H9 (cell line): ENCODE data around the gene IGF2BP2. TPM values are rescaled to one million over a fixed set of nuclear protein-coding genes. Genes with fewer than 3 reads are reported as not detected.

ENCODE experiments used
- DNase-seq: peaks from one replicate; pipeline ENCODE4 v3.0.0-alpha.2; 2017
- H2AFZ ChIP-seq: one replicate; pipeline ENCODE4 v1.6.1; 2013; ENCODE audit warnings: mild to moderate bottlenecking, low read length, control low read depth, moderate library complexity
- H2AK5ac ChIP-seq: 2 replicates; pipeline ENCODE4 v1.6.1; 2013; ENCODE audit warnings: low read length, control low read depth, mixed read lengths; ENCODE audit not compliant: insufficient read length
- H2BK120ac ChIP-seq: one replicate; pipeline ENCODE4 v1.6.1; 2013; ENCODE audit warnings: low read depth, mild to moderate bottlenecking, low read length, control low read depth, inconsistent platforms; ENCODE audit not compliant: poor library complexity, severe bottlenecking
- H2BK12ac ChIP-seq: 2 replicates; pipeline ENCODE4 v1.6.1; 2013; ENCODE audit warnings: low read length, control low read depth, mixed read lengths, low read depth; ENCODE audit not compliant: insufficient read length
- H2BK15ac ChIP-seq: 2 replicates; pipeline ENCODE4 v1.6.1; 2013; ENCODE audit warnings: low read depth, low read length, control low read depth
- H2BK20ac ChIP-seq: one replicate; pipeline ENCODE4 v1.6.1; 2013; ENCODE audit warnings: low read depth, mild to moderate bottlenecking, low read length, control low read depth, inconsistent platforms; ENCODE audit not compliant: poor library complexity, severe bottlenecking
- H2BK5ac ChIP-seq: 2 replicates; pipeline ENCODE4 v1.6.1; 2013; ENCODE audit warnings: low read length, control low read depth, mixed read lengths; ENCODE audit not compliant: insufficient read length
- H3K14ac ChIP-seq: 2 replicates; pipeline ENCODE4 v1.6.1; 2013; ENCODE audit warnings: low read length, control low read depth; ENCODE audit not compliant: insufficient read depth
- H3K18ac ChIP-seq: 2 replicates; pipeline ENCODE4 v1.6.1; 2013; ENCODE audit warnings: low read depth, mild to moderate bottlenecking, mixed read lengths, low read length, control low read depth; ENCODE audit not compliant: insufficient read length
- H3K23ac ChIP-seq: 2 replicates; pipeline ENCODE4 v1.6.1; 2013; ENCODE audit warnings: low read length, control low read depth, mixed read lengths, low read depth; ENCODE audit not compliant: insufficient read length
- H3K23me2 ChIP-seq: 2 replicates; pipeline ENCODE4 v1.6.1; 2013; ENCODE audit warnings: low read depth, mild to moderate bottlenecking, mixed read lengths, low read length, control low read depth; ENCODE audit not compliant: insufficient read length, poor library complexity, severe bottlenecking
- H3K27ac ChIP-seq: 2 replicates; pipeline ENCODE4 v1.5.1; 2013; ENCODE audit warnings: low read length, control low read depth, mixed read lengths, low read depth; ENCODE audit not compliant: insufficient read length
- H3K27me3 ChIP-seq: 2 replicates; pipeline ENCODE4 v1.6.1; 2013; ENCODE audit warnings: low read length, control low read depth, inconsistent platforms; ENCODE audit not compliant: insufficient read depth
- H3K4ac ChIP-seq: 2 replicates; pipeline ENCODE4 v1.6.1; 2013; ENCODE audit warnings: low read depth, mild to moderate bottlenecking, control low read depth, inconsistent platforms, low read length, moderate library complexity
- H3K4me1 ChIP-seq: 2 replicates; pipeline ENCODE4 v1.6.1; 2013; ENCODE audit warnings: low read length, control low read depth, inconsistent platforms; ENCODE audit not compliant: insufficient read depth
- H3K4me2 ChIP-seq: 2 replicates; pipeline ENCODE4 v1.6.1; 2013; ENCODE audit warnings: low read length, control low read depth, mixed read lengths; ENCODE audit not compliant: insufficient read length, insufficient read depth
- H3K56ac ChIP-seq: 2 replicates; pipeline ENCODE4 v1.6.1; 2013; ENCODE audit warnings: low read depth, mild to moderate bottlenecking, mixed read lengths, low read length, control low read depth; ENCODE audit not compliant: insufficient read length
- H3K79me1 ChIP-seq: 2 replicates; pipeline ENCODE4 v1.6.1; 2013; ENCODE audit warnings: low read depth, mild to moderate bottlenecking, moderate library complexity, low read length, control low read depth, inconsistent platforms; ENCODE audit not compliant: insufficient read depth, poor library complexity, severe bottlenecking
- H3K79me2 ChIP-seq: 2 replicates; pipeline ENCODE4 v1.6.1; 2013; ENCODE audit warnings: low read length, control low read depth, inconsistent platforms; ENCODE audit not compliant: insufficient read depth
- H3K9ac ChIP-seq: 2 replicates; pipeline ENCODE4 v1.6.1; 2013; ENCODE audit warnings: low read length, control low read depth, mixed read lengths; ENCODE audit not compliant: insufficient read length; ENCODE audit errors: extremely low read depth
- H3K9me3 ChIP-seq: one replicate; pipeline ENCODE4 v1.6.1; 2013; ENCODE audit warnings: low read depth, low read length, inconsistent platforms; ENCODE audit not compliant: control insufficient read depth
- H3T11ph ChIP-seq: one replicate; pipeline ENCODE4 v1.6.1; 2013; ENCODE audit warnings: mild to moderate bottlenecking, low read length, control low read depth, inconsistent platforms
- H4K20me1 ChIP-seq: one replicate; pipeline ENCODE4 v1.6.1; 2013; ENCODE audit not compliant: control insufficient read depth, insufficient read length, insufficient read depth
- H4K5ac ChIP-seq: 2 replicates; pipeline ENCODE4 v1.6.1; 2013; ENCODE audit warnings: low read depth, mild to moderate bottlenecking, mixed read lengths, low read length, control low read depth; ENCODE audit not compliant: insufficient read length
- H4K8ac ChIP-seq: replicated peaks from 2 replicates; pipeline ENCODE4 v1.6.1; 2013; ENCODE audit warnings: low read length, control low read depth, mixed read lengths, low read depth; ENCODE audit not compliant: insufficient read length
- H4K91ac ChIP-seq: 2 replicates; pipeline ENCODE4 v1.6.1; 2013; ENCODE audit warnings: low read depth, mild to moderate bottlenecking, moderate library complexity, mixed read lengths, low read length, control low read depth; ENCODE audit not compliant: insufficient read length
- H3K27ac Mint-ChIP-seq, 3 experiments: 2 replicates in 2 of 3; 3 replicates in 1 of 3; pipeline ENCODE4 v1.8.0; 2020 to 2021; ENCODE audit warnings: mixed read lengths in 3 of 3, mild to moderate bottlenecking in 1 of 3, moderate library complexity in 1 of 3
- H3K27me3 Mint-ChIP-seq: 2 replicates; pipeline ENCODE4 v1.8.0; 2021; ENCODE audit warnings: low read depth, mild to moderate bottlenecking, moderate library complexity, mixed read lengths
- H3K36me3 Mint-ChIP-seq, 3 experiments: 2 replicates in 2 of 3; 3 replicates in 1 of 3; pipeline ENCODE4 v1.8.0; 2020 to 2021; ENCODE audit warnings: low read depth in 3 of 3, mixed read lengths in 3 of 3; ENCODE audit not compliant: insufficient read depth in 1 of 3
- H3K4me1 Mint-ChIP-seq, 2 experiments: 2 replicates each; pipeline ENCODE4 v1.8.0; 2020; ENCODE audit warnings: mixed read lengths in 2 of 2
- H3K4me3 Mint-ChIP-seq, 2 experiments: 2 replicates in 1 of 2; 3 replicates in 1 of 2; pipeline ENCODE4 v1.8.0; 2020 to 2021; ENCODE audit warnings: mild to moderate bottlenecking in 2 of 2, mixed read lengths in 2 of 2, moderate library complexity in 1 of 2
- H3K9me3 Mint-ChIP-seq, 2 experiments: 2 replicates in 1 of 2; 3 replicates in 1 of 2; pipeline ENCODE4 v1.8.0; 2020; ENCODE audit warnings: mild to moderate bottlenecking in 2 of 2, mixed read lengths in 2 of 2, moderate library complexity in 1 of 2
- WGBS: extraction: QIAGEN DNeasy Blood & Tissue Kit; methylation state at CpG from one replicate; pipeline ENCODE4 v1.1.7; 2013; ENCODE audit warnings: missing lambda C conversion rate, low lambda C conversion rate, mixed read lengths; ENCODE audit not compliant: insufficient read length; ENCODE audit errors: extremely low coverage; 5-methylcytosine and 5-hydroxymethylcytosine counted together
- total RNA-seq: library from RNA; stranded (reverse); gene quantifications from 2 replicates; pipeline ENCODE4 v1.2.1, GENCODE V29; 2021
- TF ChIP-seq, protein P1 (sequence below): fragments of 200-600 bp; sonication (generic); conservative IDR thresholded peaks from 3 replicates; pipeline ENCODE4 v1.8.0; 2021; ENCODE audit warnings: antibody characterized with exemption, mild to moderate bottlenecking

IGF2BP2 gene
- total RNA-seq, 1 experiment from 2014 or later = 130 TPM

DNA sequence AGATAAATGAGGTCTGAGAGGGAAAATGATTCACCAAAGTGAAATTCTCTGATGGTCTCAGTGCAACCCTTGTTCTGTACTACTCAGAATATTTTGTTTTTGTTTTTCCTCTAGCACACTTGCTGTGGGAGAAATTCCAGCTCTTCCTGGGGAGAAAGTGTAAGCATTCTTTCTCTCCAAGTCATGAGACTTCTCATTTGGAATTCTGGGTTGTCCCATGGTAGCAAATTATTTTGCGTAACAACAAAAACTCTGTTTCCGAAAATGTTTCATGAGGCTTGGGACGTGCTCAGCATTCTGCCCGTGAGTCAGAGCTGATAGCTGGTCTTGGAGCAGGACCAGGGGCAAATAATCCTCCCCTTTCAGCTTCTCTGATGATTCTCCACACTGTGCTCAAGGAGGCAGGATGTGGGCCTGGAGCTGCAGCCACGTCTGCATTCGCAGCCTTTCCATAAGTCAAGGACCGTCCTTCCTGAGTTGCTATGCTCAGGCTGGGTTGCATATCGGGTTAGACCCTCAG, 168.5 kb downstream of the IGF2BP2 start:
- Histone ChIP-seq H3K27ac (no peak overlapping the region), H2BK15ac (no peak overlapping the region), H3K79me2 (no peaks in the 10 kb centered on the region), H3K9me3 (no peaks in the 10 kb centered on the region), H4K20me1 (no peaks in the 10 kb centered on the region), H3K56ac (no peak overlapping the region), H2BK20ac (no peak overlapping the region), H3K4ac (no peak overlapping the region), H3K4me2 (no peak overlapping the region), H3K79me1 (no peaks in the 10 kb centered on the region), H3K14ac (no peak overlapping the region), H3K4me1 (no peaks in the 10 kb centered on the region), H4K91ac (no peak overlapping the region), H3K27me3 (no peaks in the 10 kb centered on the region), H3K23me2 (no peaks in the 10 kb centered on the region), H3K23ac (no peak overlapping the region), H2BK120ac (no peak overlapping the region), H2AFZ (no peak overlapping the region), H4K8ac (no peak overlapping the region), H2BK5ac (no peak overlapping the region), H3K9ac (no peak overlapping the region), H2AK5ac (no peak overlapping the region), H3T11ph (no peak overlapping the region), H2BK12ac (no peak overlapping the region), H4K5ac (no peak overlapping the region), H3K18ac (no peak overlapping the region)
- Mint-ChIP-seq H3K27me3 (no peaks in the 10 kb centered on the region; the same call in 1 of the 2 replicates), H3K9me3 (no peaks in the 10 kb centered on the region), H3K27ac (peak overlapping the region in 1 of 3 experiments; percentile 57; a peak in 1 of 7 replicates), H3K4me1 (peaks cover 4 to 5% of the 10 kb centered on the region in 2 experiments), H3K4me3 (no peak overlapping the region), H3K36me3 (peaks cover 27 to 73% (median 73%) of the 10 kb centered on the region in 3 experiments)
- WGBS = no CpG with 5 or more reads among the region's 8 CpGs
- TF ChIP-seq, protein P1, sequence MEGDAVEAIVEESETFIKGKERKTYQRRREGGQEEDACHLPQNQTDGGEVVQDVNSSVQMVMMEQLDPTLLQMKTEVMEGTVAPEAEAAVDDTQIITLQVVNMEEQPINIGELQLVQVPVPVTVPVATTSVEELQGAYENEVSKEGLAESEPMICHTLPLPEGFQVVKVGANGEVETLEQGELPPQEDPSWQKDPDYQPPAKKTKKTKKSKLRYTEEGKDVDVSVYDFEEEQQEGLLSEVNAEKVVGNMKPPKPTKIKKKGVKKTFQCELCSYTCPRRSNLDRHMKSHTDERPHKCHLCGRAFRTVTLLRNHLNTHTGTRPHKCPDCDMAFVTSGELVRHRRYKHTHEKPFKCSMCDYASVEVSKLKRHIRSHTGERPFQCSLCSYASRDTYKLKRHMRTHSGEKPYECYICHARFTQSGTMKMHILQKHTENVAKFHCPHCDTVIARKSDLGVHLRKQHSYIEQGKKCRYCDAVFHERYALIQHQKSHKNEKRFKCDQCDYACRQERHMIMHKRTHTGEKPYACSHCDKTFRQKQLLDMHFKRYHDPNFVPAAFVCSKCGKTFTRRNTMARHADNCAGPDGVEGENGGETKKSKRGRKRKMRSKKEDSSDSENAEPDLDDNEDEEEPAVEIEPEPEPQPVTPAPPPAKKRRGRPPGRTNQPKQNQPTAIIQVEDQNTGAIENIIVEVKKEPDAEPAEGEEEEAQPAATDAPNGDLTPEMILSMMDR = no peak
- no peak for DNase-seq
